ENCODE data around the gene C5AR2. TPM values are rescaled to one million over a fixed set of nuclear protein-coding genes. Genes with fewer than 3 reads are reported as not detected.
"Not testable (repeated sequence)": the region's sequence is repeated elsewhere in the genome, so short reads cannot be mapped to it uniquely, and the experiment has no call there.

The C5AR2 gene
- polyA plus RNA-seq, 1 of the 3 experiments (the other 2 are of a cell fraction), result not detected

DNA sequence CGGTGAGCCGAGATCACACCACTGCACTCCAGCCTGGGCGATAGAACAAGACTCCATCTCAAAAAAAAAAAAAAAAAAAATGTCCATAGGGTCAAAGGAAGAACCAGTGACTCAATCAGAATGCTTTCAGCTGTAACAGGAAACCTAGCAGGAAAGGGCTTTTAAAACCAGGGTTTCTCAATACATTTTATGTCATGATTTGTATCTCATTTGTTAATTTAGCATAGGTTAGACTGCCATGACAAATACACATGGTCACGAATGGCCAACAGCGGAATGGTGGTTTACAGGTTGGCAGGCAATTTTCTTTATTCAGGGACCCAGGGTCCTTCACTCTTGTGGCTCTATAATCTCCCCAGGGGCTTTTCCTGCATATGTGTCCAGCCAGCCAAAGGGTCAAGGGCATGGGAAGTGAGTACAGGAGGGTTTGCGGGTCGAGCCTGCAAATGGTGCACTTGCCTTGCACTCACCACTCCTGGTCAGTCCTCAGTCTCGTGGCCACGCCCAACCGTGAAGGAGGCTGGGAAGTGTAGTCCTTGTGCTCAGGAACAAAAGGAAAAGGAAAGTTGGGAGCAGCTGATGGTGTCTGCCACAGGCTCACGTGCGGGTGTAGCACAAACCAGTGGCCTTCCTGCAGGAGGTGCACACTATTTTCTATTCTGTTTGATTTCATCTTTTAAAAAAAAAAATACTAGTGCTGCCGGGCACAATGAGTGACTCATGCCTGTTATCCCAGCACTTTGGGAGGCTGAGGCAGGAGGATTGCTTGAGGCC, 32.0 kb downstream of the C5AR2 start:
- Histone ChIP-seq H3K4me3 (ENCODE audit: low read depth in 2 of 2, low read length in 1 of 2) (no peak overlapping the region), H3K4me2 (no peak overlapping the region), H3K27ac (ENCODE audit: low read depth in 2 of 2, low read length in 1 of 2) (no peak overlapping the region), H3K9me2 (no peaks in the 10 kb centered on the region), H3K79me2 (ENCODE audit: insufficient read depth) (peaks cover 3% of the 10 kb centered on the region; the same call in 1 of the 2 replicates), H2AFZ (ENCODE audit: low read depth) (no peak overlapping the region), H3K9me3 (no peaks in the 10 kb centered on the region), H3K27me3 (ENCODE audit: insufficient read depth) (no peaks in the 10 kb centered on the region), H3K9ac (no peak overlapping the region), H4K20me1 (ENCODE audit: insufficient read depth) (no peaks in the 10 kb centered on the region), H3K36me3 (replicated peaks in 1 of 2; ENCODE audit: control insufficient read depth in 1 of 2, insufficient read depth in 2 of 2, low read length in 1 of 2) (peaks cover 21 to 26% of the 10 kb centered on the region in 2 experiments), H3K4me1 (ENCODE audit: control insufficient read depth in 1 of 2, insufficient read depth in 2 of 2, low read depth in 1 of 2, low read length in 1 of 2) (no peaks in the 10 kb centered on the region), H3F3A (replicated peaks; ENCODE audit: insufficient read depth) (peaks cover 5% of the 10 kb centered on the region)
- ChIA-PET POLR2A (no interaction called here), CTCF (interaction anchor here (1.6 to 4.6 kb wide), 3 partner anchors 15 to 59 kb away, joined by 4 to 17 read pairs (median 12); partner anchors contain the start of gene DHX34)
- TF ChIP-seq CHD2 (IDR thresholded peaks at IDR 0.05; ENCODE audit: low read length, partially characterized antibody) (no peak), SIN3A (IDR thresholded peaks at IDR 0.05; ENCODE audit: borderline replicate concordance, low read depth, low read length) (no peak)
- TF ChIP-seq, protein P1, sequence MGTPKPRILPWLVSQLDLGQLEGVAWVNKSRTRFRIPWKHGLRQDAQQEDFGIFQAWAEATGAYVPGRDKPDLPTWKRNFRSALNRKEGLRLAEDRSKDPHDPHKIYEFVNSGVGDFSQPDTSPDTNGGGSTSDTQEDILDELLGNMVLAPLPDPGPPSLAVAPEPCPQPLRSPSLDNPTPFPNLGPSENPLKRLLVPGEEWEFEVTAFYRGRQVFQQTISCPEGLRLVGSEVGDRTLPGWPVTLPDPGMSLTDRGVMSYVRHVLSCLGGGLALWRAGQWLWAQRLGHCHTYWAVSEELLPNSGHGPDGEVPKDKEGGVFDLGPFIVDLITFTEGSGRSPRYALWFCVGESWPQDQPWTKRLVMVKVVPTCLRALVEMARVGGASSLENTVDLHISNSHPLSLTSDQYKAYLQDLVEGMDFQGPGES (IDR thresholded peaks at IDR 0.05; ENCODE audit: low read depth, low read length), result no peak
- peak; percentile 29 for DNase-seq
- WGBS (ENCODE audit: low lambda C conversion rate), result 88% methylated on average over 13 of the region's 13 CpGs

DNA sequence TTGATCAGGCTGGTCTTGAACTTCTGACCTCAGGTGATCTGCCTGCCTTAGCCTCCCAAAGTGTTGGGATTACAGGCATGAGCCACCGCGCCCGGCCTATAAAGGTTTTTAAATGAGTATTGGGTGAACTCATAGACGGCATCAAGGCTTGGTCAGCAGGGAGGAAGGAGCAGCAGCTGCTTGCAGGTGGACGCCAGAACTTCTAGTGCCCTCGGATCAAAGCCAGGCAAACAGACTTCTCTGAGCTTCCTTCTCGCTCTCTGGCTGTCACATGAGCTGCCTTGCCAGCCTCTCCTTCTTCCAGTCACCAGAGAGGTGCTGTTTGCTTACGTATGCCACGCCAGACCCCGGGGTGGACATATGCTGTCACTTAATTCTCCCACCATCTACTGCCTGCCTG, 33.5 kb downstream of the C5AR2 start:
- H3K4me3 ChIP-seq (ENCODE audit: low read depth in 2 of 2, low read length in 1 of 2); H3K27ac ChIP-seq (ENCODE audit: low read depth in 2 of 2, low read length in 1 of 2); H3K4me2 ChIP-seq; H2AFZ ChIP-seq (ENCODE audit: low read depth); H3K79me2 ChIP-seq (ENCODE audit: insufficient read depth); H3F3A ChIP-seq (replicated peaks; ENCODE audit: insufficient read depth); H3K9ac ChIP-seq; H3K9me3 ChIP-seq; H3K9me2 ChIP-seq; DNase-seq; H3K27me3 ChIP-seq (ENCODE audit: insufficient read depth); H3K4me1 ChIP-seq (ENCODE audit: control insufficient read depth in 1 of 2, insufficient read depth in 2 of 2, low read depth in 1 of 2, low read length in 1 of 2); POLR2A ChIA-PET; H4K20me1 ChIP-seq (ENCODE audit: insufficient read depth): not testable (repeated sequence)
- CTCF ChIA-PET, result interaction anchor here (1.0 to 4.6 kb wide), 2 partner anchors 16 to 26 kb away, joined by 5 to 17 read pairs; partner anchors contain the start of gene DHX34
- peaks cover 25 to 29% of the 10 kb centered on the region in 2 experiments for H3K36me3 ChIP-seq (replicated peaks in 1 of 2; ENCODE audit: control insufficient read depth in 1 of 2, insufficient read depth in 2 of 2, low read length in 1 of 2)
- 89% methylated on average over 10 of the region's 10 CpGs for WGBS (ENCODE audit: low lambda C conversion rate)

DNA sequence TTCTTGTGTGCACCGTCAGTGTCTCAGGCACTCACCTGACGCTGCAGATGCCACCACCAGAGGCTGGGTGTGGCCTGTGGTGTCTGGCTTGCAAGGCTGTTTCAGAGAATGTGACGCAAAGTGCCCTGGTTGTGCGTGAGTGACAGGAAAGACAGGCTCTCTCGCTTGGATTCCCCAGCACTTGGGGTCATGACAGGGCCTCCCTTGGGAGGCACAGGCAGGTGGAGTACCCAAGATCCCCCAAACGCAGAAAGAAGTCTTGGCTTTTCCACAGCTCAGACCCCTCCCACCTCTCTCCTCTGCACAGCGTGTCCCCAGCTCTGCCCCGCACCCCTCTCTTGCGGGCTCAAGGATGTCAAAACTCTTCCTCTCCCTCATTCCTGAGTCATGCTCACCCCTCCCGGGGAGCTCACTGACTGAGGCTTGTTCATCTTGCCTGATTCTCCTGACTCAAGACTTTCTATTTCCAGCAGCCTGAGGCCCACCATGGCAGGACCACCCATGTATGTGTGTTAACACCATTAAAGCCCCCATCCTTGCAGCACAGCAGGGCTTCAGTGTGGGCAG, 38.2 kb downstream of the C5AR2 start:
- POLR2A ChIA-PET, result no interaction called here
- H3K4me1 ChIP-seq (ENCODE audit: control insufficient read depth in 1 of 2, insufficient read depth in 2 of 2, low read depth in 1 of 2, low read length in 1 of 2), result no peaks in the 10 kb centered on the region
- no peaks in the 10 kb centered on the region for H3K27me3 ChIP-seq (ENCODE audit: insufficient read depth)
- 85% methylated on average over 10 of the region's 10 CpGs for WGBS (ENCODE audit: low lambda C conversion rate)
- H3K9me2 ChIP-seq, result no peaks in the 10 kb centered on the region
- H3K4me2 ChIP-seq, result no peak overlapping the region
- H3K9ac ChIP-seq, result no peak overlapping the region
- H4K20me1 ChIP-seq (ENCODE audit: insufficient read depth), result no peaks in the 10 kb centered on the region
- no peak for DNase-seq
- H3K79me2 ChIP-seq (ENCODE audit: insufficient read depth), result no peaks in the 10 kb centered on the region; the same call in 1 of the 2 replicates
- H3K27ac ChIP-seq (ENCODE audit: low read depth in 2 of 2, low read length in 1 of 2), result no peak overlapping the region
- peaks cover 12 to 47% of the 10 kb centered on the region in 2 experiments for H3K36me3 ChIP-seq (replicated peaks in 1 of 2; ENCODE audit: control insufficient read depth in 1 of 2, insufficient read depth in 2 of 2, low read length in 1 of 2)
- CTCF ChIA-PET, result interaction anchor here (1.6 to 4.9 kb wide), 2 partner anchors 21 kb away, joined by 10 to 21 read pairs; partner anchors contain the start of gene DHX34
- H3F3A ChIP-seq (replicated peaks; ENCODE audit: insufficient read depth), result no peaks in the 10 kb centered on the region
- no peak overlapping the region for H3K4me3 ChIP-seq (ENCODE audit: low read depth in 2 of 2, low read length in 1 of 2)
- no peak overlapping the region for H2AFZ ChIP-seq (ENCODE audit: low read depth)
- H3K9me3 ChIP-seq, result no peaks in the 10 kb centered on the region
- no peak for TF ChIP-seq GABPA (IDR thresholded peaks at IDR 0.05; ENCODE audit: low read depth)
- no peak for TF ChIP-seq RCOR1 (IDR thresholded peaks at IDR 0.05; ENCODE audit: low read length)
- TF ChIP-seq, protein P2, sequence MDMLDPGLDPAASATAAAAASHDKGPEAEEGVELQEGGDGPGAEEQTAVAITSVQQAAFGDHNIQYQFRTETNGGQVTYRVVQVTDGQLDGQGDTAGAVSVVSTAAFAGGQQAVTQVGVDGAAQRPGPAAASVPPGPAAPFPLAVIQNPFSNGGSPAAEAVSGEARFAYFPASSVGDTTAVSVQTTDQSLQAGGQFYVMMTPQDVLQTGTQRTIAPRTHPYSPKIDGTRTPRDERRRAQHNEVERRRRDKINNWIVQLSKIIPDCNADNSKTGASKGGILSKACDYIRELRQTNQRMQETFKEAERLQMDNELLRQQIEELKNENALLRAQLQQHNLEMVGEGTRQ (IDR thresholded peaks at IDR 0.05; ENCODE audit: borderline replicate concordance, low read depth, low read length), result no peak
- TF ChIP-seq SIN3A (IDR thresholded peaks at IDR 0.05; ENCODE audit: borderline replicate concordance, low read depth, low read length), result no peak
- TF ChIP-seq, protein P3, sequence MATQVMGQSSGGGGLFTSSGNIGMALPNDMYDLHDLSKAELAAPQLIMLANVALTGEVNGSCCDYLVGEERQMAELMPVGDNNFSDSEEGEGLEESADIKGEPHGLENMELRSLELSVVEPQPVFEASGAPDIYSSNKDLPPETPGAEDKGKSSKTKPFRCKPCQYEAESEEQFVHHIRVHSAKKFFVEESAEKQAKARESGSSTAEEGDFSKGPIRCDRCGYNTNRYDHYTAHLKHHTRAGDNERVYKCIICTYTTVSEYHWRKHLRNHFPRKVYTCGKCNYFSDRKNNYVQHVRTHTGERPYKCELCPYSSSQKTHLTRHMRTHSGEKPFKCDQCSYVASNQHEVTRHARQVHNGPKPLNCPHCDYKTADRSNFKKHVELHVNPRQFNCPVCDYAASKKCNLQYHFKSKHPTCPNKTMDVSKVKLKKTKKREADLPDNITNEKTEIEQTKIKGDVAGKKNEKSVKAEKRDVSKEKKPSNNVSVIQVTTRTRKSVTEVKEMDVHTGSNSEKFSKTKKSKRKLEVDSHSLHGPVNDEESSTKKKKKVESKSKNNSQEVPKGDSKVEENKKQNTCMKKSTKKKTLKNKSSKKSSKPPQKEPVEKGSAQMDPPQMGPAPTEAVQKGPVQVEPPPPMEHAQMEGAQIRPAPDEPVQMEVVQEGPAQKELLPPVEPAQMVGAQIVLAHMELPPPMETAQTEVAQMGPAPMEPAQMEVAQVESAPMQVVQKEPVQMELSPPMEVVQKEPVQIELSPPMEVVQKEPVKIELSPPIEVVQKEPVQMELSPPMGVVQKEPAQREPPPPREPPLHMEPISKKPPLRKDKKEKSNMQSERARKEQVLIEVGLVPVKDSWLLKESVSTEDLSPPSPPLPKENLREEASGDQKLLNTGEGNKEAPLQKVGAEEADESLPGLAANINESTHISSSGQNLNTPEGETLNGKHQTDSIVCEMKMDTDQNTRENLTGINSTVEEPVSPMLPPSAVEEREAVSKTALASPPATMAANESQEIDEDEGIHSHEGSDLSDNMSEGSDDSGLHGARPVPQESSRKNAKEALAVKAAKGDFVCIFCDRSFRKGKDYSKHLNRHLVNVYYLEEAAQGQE (IDR thresholded peaks at IDR 0.05; ENCODE audit: low read depth, low read length), result no peak
- no peak for TF ChIP-seq FOXM1 (IDR thresholded peaks at IDR 0.05; ENCODE audit: low read depth)
- no peak for TF ChIP-seq ELF1 (IDR thresholded peaks at IDR 0.05)
- TF ChIP-seq TCF12 (IDR thresholded peaks at IDR 0.05), result no peak
- TF ChIP-seq EP300 (IDR thresholded peaks at IDR 0.05; ENCODE audit: borderline replicate concordance in 1 of 2, low read depth in 1 of 2, low read length in 1 of 2), result no peak
- TF ChIP-seq EZH2phosphoT487 (IDR thresholded peaks at IDR 0.05; ENCODE audit: borderline replicate concordance, low read depth), result no peak

Data from SK-N-SH (cell line).